H9 (cell line): ENCODE data around the gene KIFC3. TPM values are rescaled to one million over a fixed set of nuclear protein-coding genes. Genes with fewer than 3 reads are reported as not detected.

Experiments used
- DNase-seq: peaks from one replicate; pipeline ENCODE4 v3.0.0-alpha.2; 2017
- H2AFZ ChIP-seq: one replicate; pipeline ENCODE4 v1.6.1; 2013; ENCODE audit warnings: mild to moderate bottlenecking, low read length, control low read depth, moderate library complexity
- H2AK5ac ChIP-seq: 2 replicates; pipeline ENCODE4 v1.6.1; 2013; ENCODE audit warnings: low read length, control low read depth, mixed read lengths; ENCODE audit not compliant: insufficient read length
- H2BK120ac ChIP-seq: one replicate; pipeline ENCODE4 v1.6.1; 2013; ENCODE audit warnings: low read depth, mild to moderate bottlenecking, low read length, control low read depth, inconsistent platforms; ENCODE audit not compliant: poor library complexity, severe bottlenecking
- H2BK12ac ChIP-seq: 2 replicates; pipeline ENCODE4 v1.6.1; 2013; ENCODE audit warnings: low read length, control low read depth, mixed read lengths, low read depth; ENCODE audit not compliant: insufficient read length
- H2BK15ac ChIP-seq: 2 replicates; pipeline ENCODE4 v1.6.1; 2013; ENCODE audit warnings: low read depth, low read length, control low read depth
- H2BK20ac ChIP-seq: one replicate; pipeline ENCODE4 v1.6.1; 2013; ENCODE audit warnings: low read depth, mild to moderate bottlenecking, low read length, control low read depth, inconsistent platforms; ENCODE audit not compliant: poor library complexity, severe bottlenecking
- H2BK5ac ChIP-seq: 2 replicates; pipeline ENCODE4 v1.6.1; 2013; ENCODE audit warnings: low read length, control low read depth, mixed read lengths; ENCODE audit not compliant: insufficient read length
- H3K14ac ChIP-seq: 2 replicates; pipeline ENCODE4 v1.6.1; 2013; ENCODE audit warnings: low read length, control low read depth; ENCODE audit not compliant: insufficient read depth
- H3K18ac ChIP-seq: 2 replicates; pipeline ENCODE4 v1.6.1; 2013; ENCODE audit warnings: low read depth, mild to moderate bottlenecking, mixed read lengths, low read length, control low read depth; ENCODE audit not compliant: insufficient read length
- H3K23ac ChIP-seq: 2 replicates; pipeline ENCODE4 v1.6.1; 2013; ENCODE audit warnings: low read length, control low read depth, mixed read lengths, low read depth; ENCODE audit not compliant: insufficient read length
- H3K23me2 ChIP-seq: 2 replicates; pipeline ENCODE4 v1.6.1; 2013; ENCODE audit warnings: low read depth, mild to moderate bottlenecking, mixed read lengths, low read length, control low read depth; ENCODE audit not compliant: insufficient read length, poor library complexity, severe bottlenecking
- H3K27ac ChIP-seq: 2 replicates; pipeline ENCODE4 v1.5.1; 2013; ENCODE audit warnings: low read length, control low read depth, mixed read lengths, low read depth; ENCODE audit not compliant: insufficient read length
- H3K27me3 ChIP-seq: 2 replicates; pipeline ENCODE4 v1.6.1; 2013; ENCODE audit warnings: low read length, control low read depth, inconsistent platforms; ENCODE audit not compliant: insufficient read depth
- H3K4ac ChIP-seq: 2 replicates; pipeline ENCODE4 v1.6.1; 2013; ENCODE audit warnings: low read depth, mild to moderate bottlenecking, control low read depth, inconsistent platforms, low read length, moderate library complexity
- H3K4me1 ChIP-seq: 2 replicates; pipeline ENCODE4 v1.6.1; 2013; ENCODE audit warnings: low read length, control low read depth, inconsistent platforms; ENCODE audit not compliant: insufficient read depth
- H3K4me2 ChIP-seq: 2 replicates; pipeline ENCODE4 v1.6.1; 2013; ENCODE audit warnings: low read length, control low read depth, mixed read lengths; ENCODE audit not compliant: insufficient read length, insufficient read depth
- H3K56ac ChIP-seq: 2 replicates; pipeline ENCODE4 v1.6.1; 2013; ENCODE audit warnings: low read depth, mild to moderate bottlenecking, mixed read lengths, low read length, control low read depth; ENCODE audit not compliant: insufficient read length
- H3K79me1 ChIP-seq: 2 replicates; pipeline ENCODE4 v1.6.1; 2013; ENCODE audit warnings: low read depth, mild to moderate bottlenecking, moderate library complexity, low read length, control low read depth, inconsistent platforms; ENCODE audit not compliant: insufficient read depth, poor library complexity, severe bottlenecking
- H3K79me2 ChIP-seq: 2 replicates; pipeline ENCODE4 v1.6.1; 2013; ENCODE audit warnings: low read length, control low read depth, inconsistent platforms; ENCODE audit not compliant: insufficient read depth
- H3K9ac ChIP-seq: 2 replicates; pipeline ENCODE4 v1.6.1; 2013; ENCODE audit warnings: low read length, control low read depth, mixed read lengths; ENCODE audit not compliant: insufficient read length; ENCODE audit errors: extremely low read depth
- H3K9me3 ChIP-seq: one replicate; pipeline ENCODE4 v1.6.1; 2013; ENCODE audit warnings: low read depth, low read length, inconsistent platforms; ENCODE audit not compliant: control insufficient read depth
- H3T11ph ChIP-seq: one replicate; pipeline ENCODE4 v1.6.1; 2013; ENCODE audit warnings: mild to moderate bottlenecking, low read length, control low read depth, inconsistent platforms
- H4K20me1 ChIP-seq: one replicate; pipeline ENCODE4 v1.6.1; 2013; ENCODE audit not compliant: control insufficient read depth, insufficient read length, insufficient read depth
- H4K5ac ChIP-seq: 2 replicates; pipeline ENCODE4 v1.6.1; 2013; ENCODE audit warnings: low read depth, mild to moderate bottlenecking, mixed read lengths, low read length, control low read depth; ENCODE audit not compliant: insufficient read length
- H4K8ac ChIP-seq: replicated peaks from 2 replicates; pipeline ENCODE4 v1.6.1; 2013; ENCODE audit warnings: low read length, control low read depth, mixed read lengths, low read depth; ENCODE audit not compliant: insufficient read length
- H4K91ac ChIP-seq: 2 replicates; pipeline ENCODE4 v1.6.1; 2013; ENCODE audit warnings: low read depth, mild to moderate bottlenecking, moderate library complexity, mixed read lengths, low read length, control low read depth; ENCODE audit not compliant: insufficient read length
- H3K27ac Mint-ChIP-seq, 3 experiments: 2 replicates in 2 of 3; 3 replicates in 1 of 3; pipeline ENCODE4 v1.8.0; 2020 to 2021; ENCODE audit warnings: mixed read lengths in 3 of 3, mild to moderate bottlenecking in 1 of 3, moderate library complexity in 1 of 3
- H3K27me3 Mint-ChIP-seq: 2 replicates; pipeline ENCODE4 v1.8.0; 2021; ENCODE audit warnings: low read depth, mild to moderate bottlenecking, moderate library complexity, mixed read lengths
- H3K36me3 Mint-ChIP-seq, 3 experiments: 2 replicates in 2 of 3; 3 replicates in 1 of 3; pipeline ENCODE4 v1.8.0; 2020 to 2021; ENCODE audit warnings: low read depth in 3 of 3, mixed read lengths in 3 of 3; ENCODE audit not compliant: insufficient read depth in 1 of 3
- H3K4me1 Mint-ChIP-seq, 2 experiments: 2 replicates each; pipeline ENCODE4 v1.8.0; 2020; ENCODE audit warnings: mixed read lengths in 2 of 2
- H3K4me3 Mint-ChIP-seq, 2 experiments: 2 replicates in 1 of 2; 3 replicates in 1 of 2; pipeline ENCODE4 v1.8.0; 2020 to 2021; ENCODE audit warnings: mild to moderate bottlenecking in 2 of 2, mixed read lengths in 2 of 2, moderate library complexity in 1 of 2
- H3K9me3 Mint-ChIP-seq, 2 experiments: 2 replicates in 1 of 2; 3 replicates in 1 of 2; pipeline ENCODE4 v1.8.0; 2020; ENCODE audit warnings: mild to moderate bottlenecking in 2 of 2, mixed read lengths in 2 of 2, moderate library complexity in 1 of 2
- CTCF ChIP-seq: fragments of 200-600 bp; sonication (generic); conservative IDR thresholded peaks from 3 replicates; pipeline ENCODE4 v1.8.0; 2021; ENCODE audit warnings: antibody characterized with exemption, mild to moderate bottlenecking
- WGBS: extraction: QIAGEN DNeasy Blood & Tissue Kit; methylation state at CpG from one replicate; pipeline ENCODE4 v1.1.7; 2013; ENCODE audit warnings: missing lambda C conversion rate, low lambda C conversion rate, mixed read lengths; ENCODE audit not compliant: insufficient read length; ENCODE audit errors: extremely low coverage; 5-methylcytosine and 5-hydroxymethylcytosine counted together
- total RNA-seq: library from RNA; stranded (reverse); gene quantifications from 2 replicates; pipeline ENCODE4 v1.2.1, GENCODE V29; 2021

Gene KIFC3
- total RNA-seq, 1 experiment from 2014 or later, result 5.0 TPM

DNA sequence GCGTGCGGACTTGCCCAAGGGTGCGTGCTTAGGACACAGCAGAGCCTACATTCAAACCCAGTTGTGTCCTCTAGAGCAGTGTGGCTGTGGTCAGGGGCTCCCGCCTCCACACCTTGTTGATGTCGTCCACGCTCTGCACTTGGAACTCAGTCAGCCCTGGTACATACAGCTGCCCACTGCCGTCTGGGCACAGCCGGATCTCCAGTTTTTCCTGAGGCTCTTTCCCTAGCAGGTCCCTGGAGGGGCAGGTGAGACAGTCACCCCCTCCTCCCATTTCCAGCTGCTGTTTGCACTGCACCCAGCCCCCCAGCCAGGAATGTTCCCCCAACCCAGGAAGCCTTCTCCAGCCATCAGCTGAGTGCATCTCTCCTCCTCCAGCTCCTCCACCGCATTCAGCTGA lies 41.0 kb downstream of the KIFC3 start:
- H3K9me3 Mint-ChIP-seq, result no peaks in the 10 kb centered on the region
- Histone ChIP-seq H3K4me1 (peaks cover 4% of the 10 kb centered on the region; the same call in 1 of the 2 replicates), H2AFZ (no peak overlapping the region), H3K9ac (no peak overlapping the region), H2BK5ac (no peak overlapping the region), H3K23ac (no peak overlapping the region), H3K4ac (no peak overlapping the region), H3K9me3 (no peaks in the 10 kb centered on the region), H4K91ac (no peak overlapping the region), H3K56ac (no peak overlapping the region), H2AK5ac (no peak overlapping the region), H3T11ph (no peak overlapping the region), H2BK15ac (no peak overlapping the region), H3K27me3 (no peaks in the 10 kb centered on the region), H2BK20ac (no peak overlapping the region), H4K8ac (no peak overlapping the region), H3K27ac (no peak overlapping the region), H3K14ac (no peak overlapping the region), H4K20me1 (peaks cover 3% of the 10 kb centered on the region), H3K4me2 (no peak overlapping the region), H2BK12ac (no peak overlapping the region), H3K79me2 (no peaks in the 10 kb centered on the region), H4K5ac (no peak overlapping the region), H3K18ac (no peak overlapping the region), H3K79me1 (no peaks in the 10 kb centered on the region), H2BK120ac (no peak overlapping the region), H3K23me2 (no peaks in the 10 kb centered on the region)
- DNase-seq, result no peak
- WGBS, result no CpG with 5 or more reads among the region's 9 CpGs
- no peak overlapping the region for H3K4me3 Mint-ChIP-seq
- no peak overlapping the region for H3K27ac Mint-ChIP-seq
- H3K27me3 Mint-ChIP-seq, result no peaks in the 10 kb centered on the region; the same call in 1 of the 2 replicates
- peaks cover 4 to 6% (median 5%) of the 10 kb centered on the region in 3 experiments; a peak in 4 of 7 replicates for H3K36me3 Mint-ChIP-seq
- no peak for TF ChIP-seq CTCF
- H3K4me1 Mint-ChIP-seq, result peaks cover 6 to 30% of the 10 kb centered on the region in 2 experiments
